H1 (cell line): ENCODE measurements around the gene CACNA2D1.

ENCODE experiments used
- CTCF ChIP-seq, 3 experiments: IDR thresholded peaks; 1 replicate in 2 of 3; 2 replicates in 1 of 3; pipeline versions ENCODE4 v1.5.1 to v1.6.1; 2011; ENCODE audit warnings: low read length in 3 of 3, mild to moderate bottlenecking in 3 of 3, inconsistent platforms in 2 of 3, low read depth in 1 of 3, moderate library complexity in 1 of 3; ENCODE audit not compliant: insufficient read depth in 1 of 3; ENCODE audit errors: control extremely low read depth in 1 of 3
- EP300 ChIP-seq, 2 experiments: IDR thresholded peaks; 1 replicate in 1 of 2; 2 replicates in 1 of 2; pipeline ENCODE4 v1.6.1; 2011 to 2012; ENCODE audit warnings: low read depth in 2 of 2, low read length in 2 of 2, mild to moderate bottlenecking in 2 of 2, borderline replicate concordance in 1 of 2, inconsistent platforms in 1 of 2, moderate library complexity in 1 of 2
- EZH2 ChIP-seq: fragments of 200-600 bp; sonication (generic); IDR thresholded peaks from 2 replicates; pipeline ENCODE4 v1.7.1; 2012; ENCODE audit warnings: low read depth, mild to moderate bottlenecking, moderate library complexity, low read length, inconsistent platforms; ENCODE audit not compliant: severe bottlenecking
- JUN ChIP-seq: IDR thresholded peaks from 2 replicates; pipeline ENCODE4 v1.6.1; 2011; ENCODE audit warnings: low read depth, mild to moderate bottlenecking, improper control_type of control experiment, low read length
- MAX ChIP-seq: IDR thresholded peaks from 2 replicates; pipeline ENCODE4 v1.6.1; 2012; ENCODE audit warnings: inconsistent platforms
- NANOG ChIP-seq: IDR thresholded peaks from 2 replicates; pipeline ENCODE4 v1.6.1; 2011; ENCODE audit warnings: low read length, low read depth, mild to moderate bottlenecking, inconsistent platforms; ENCODE audit not compliant: insufficient read depth, poor library complexity, severe bottlenecking
- POLR2A ChIP-seq, 2 experiments: IDR thresholded peaks; 1 replicate in 1 of 2; 2 replicates in 1 of 2; pipeline ENCODE4 v1.6.1; 2011; ENCODE audit warnings: low read depth in 2 of 2, low read length in 2 of 2, mild to moderate bottlenecking in 2 of 2; ENCODE audit errors: control extremely low read depth in 1 of 2
- POLR2AphosphoS5 ChIP-seq: IDR thresholded peaks from 2 replicates; pipeline ENCODE4 v1.6.1; 2011; ENCODE audit warnings: low read depth, low read length
- RAD21 ChIP-seq, 2 experiments: IDR thresholded peaks in 1 of 2; conservative IDR thresholded peaks in 1 of 2; 2 replicates each; pipeline ENCODE4 v1.6.1; 2011; ENCODE audit warnings: low read depth in 2 of 2, low read length in 2 of 2, improper control_type of control experiment in 1 of 2, inconsistent platforms in 1 of 2, mild to moderate bottlenecking in 1 of 2, moderate library complexity in 1 of 2
- SRF ChIP-seq: IDR thresholded peaks from 2 replicates; pipeline ENCODE4 v1.6.1; 2011; ENCODE audit warnings: mild to moderate bottlenecking, low read depth, low read length, moderate library complexity
- TAF1 ChIP-seq: IDR thresholded peaks from 2 replicates; pipeline ENCODE4 v1.6.1; 2011; ENCODE audit warnings: mild to moderate bottlenecking, low read depth, low read length
- YY1 ChIP-seq: IDR thresholded peaks from 2 replicates; pipeline ENCODE4 v1.6.1; 2011; ENCODE audit warnings: low read depth, mild to moderate bottlenecking, low read length

GRCh38 chr7:81932936-81933335, 510.6 kb downstream of the CACNA2D1 start:
- TF ChIP-seq TAF1 (no peak), MAX (no peak), JUN (no peak), POLR2AphosphoS5 (no peak), NANOG (no peak), RAD21 (IDR thresholded peaks at IDR 0.05 in 1 of 2, conservative IDR thresholded peaks at IDR 0.05 in 1 of 2; ENCODE audit: low read depth in 2 of 2, low read length in 2 of 2) (no peak), CTCF (IDR thresholded peaks at IDR 0.05; ENCODE audit: control extremely low read depth in 1 of 3, insufficient read depth in 1 of 3, low read depth in 1 of 3, low read length in 3 of 3) (no peak), YY1 (no peak), EZH2 (no peak), POLR2A (IDR thresholded peaks at IDR 0.05; ENCODE audit: control extremely low read depth in 1 of 2, low read depth in 2 of 2, low read length in 2 of 2) (no peak), EP300 (IDR thresholded peaks at IDR 0.05; ENCODE audit: borderline replicate concordance in 1 of 2, low read depth in 2 of 2, low read length in 2 of 2) (no peak), SRF (no peak)
